GM18519 (cell line): Measurements from ENCODE around the gene RNF152.
"Not testable (repeated sequence)": the region's sequence is repeated elsewhere in the genome, so short reads cannot be mapped to it uniquely, and the experiment has no call there.

Experiments
- ATAC-seq: cut with Tn5 transposase; IDR thresholded peaks from one replicate; pipeline ENCODE4 v1.9.1; 2021; ENCODE audit warnings: mild to moderate bottlenecking, moderate library complexity; ENCODE audit not compliant: unreplicated experiment, low FRiP score

RNF152 gene

GRCh38 chr18:61824733-61825363, 68.0 kb downstream of the RNF152 start:
- ATAC-seq, result no peak

- no peak for ATAC-seq
Observed at GRCh38 chr18:61823595-61823994, 69.2 kb downstream of the RNF152 start.

GRCh38 chr18:61822879-61823278, 69.9 kb downstream of the RNF152 start:
- ATAC-seq, result no peak

- ATAC-seq, result no peak
Observed at GRCh38 chr18:61821748-61822147, 71.1 kb downstream of the RNF152 start.

- no peak for ATAC-seq
Observed at GRCh38 chr18:61820882-61821281, 71.9 kb downstream of the RNF152 start.

GRCh38 chr18:61817086-61817485, 75.7 kb downstream of the RNF152 start:
- ATAC-seq, result no peak

- ATAC-seq, result no peak
Observed at GRCh38 chr18:61815885-61816470, 76.8 kb downstream of the RNF152 start.

- ATAC-seq, result no peak
Observed at GRCh38 chr18:61808286-61808685, 84.5 kb downstream of the RNF152 start.

- no peak for ATAC-seq
Observed at GRCh38 chr18:61803393-61803792, 89.4 kb downstream of the RNF152 start.

GRCh38 chr18:61797696-61798590, 94.9 kb downstream of the RNF152 start:
- no peak for ATAC-seq

- ATAC-seq, result no peak
Observed at GRCh38 chr18:61791031-61791430, 101.8 kb downstream of the RNF152 start.

- not testable (repeated sequence) for ATAC-seq
Observed at GRCh38 chr18:61787011-61787670, 105.7 kb downstream of the RNF152 start.

- no peak for ATAC-seq
Observed at GRCh38 chr18:61785588-61785987, 107.2 kb downstream of the RNF152 start.

GRCh38 chr18:61784834-61785233, 108.0 kb downstream of the RNF152 start:
- no peak for ATAC-seq

GRCh38 chr18:61782545-61782944, 110.3 kb downstream of the RNF152 start:
- ATAC-seq, result no peak

GRCh38 chr18:61776201-61776600, 116.6 kb downstream of the RNF152 start:
- ATAC-seq, result not testable (repeated sequence)

GRCh38 chr18:61774846-61775245, 118.0 kb downstream of the RNF152 start:
- ATAC-seq, result no peak

GRCh38 chr18:61772293-61772848, 120.4 kb downstream of the RNF152 start:
- ATAC-seq, result no peak

GRCh38 chr18:61771861-61772260, 120.9 kb downstream of the RNF152 start:
- ATAC-seq, result no peak

- no peak for ATAC-seq
Observed at GRCh38 chr18:61770279-61770678, 122.5 kb downstream of the RNF152 start.
